GM21390 (cell line): ENCODE measurements around the gene SPIN2A.
"Not testable (repeated sequence)": the region's sequence is repeated elsewhere in the genome, so short reads cannot be mapped to it uniquely, and the experiment has no call there.

ENCODE experiments used
- ATAC-seq: cut with Tn5 transposase; IDR thresholded peaks from one replicate; pipeline ENCODE4 v1.9.1; 2021; ENCODE audit not compliant: unreplicated experiment

SPIN2A gene

GRCh38 chrX:57137073-57137472 is at the start of gene SPIN2A:
Gene SPIN2A (minus strand): TSS chrX:57137397. CDS start chrX:57136597, 800 bp downstream.
- ATAC-seq = not testable (repeated sequence)

GRCh38 chrX:57178605-57179004 is 41.4 kb upstream of the SPIN2A start:
- ATAC-seq = no peak

DNA sequence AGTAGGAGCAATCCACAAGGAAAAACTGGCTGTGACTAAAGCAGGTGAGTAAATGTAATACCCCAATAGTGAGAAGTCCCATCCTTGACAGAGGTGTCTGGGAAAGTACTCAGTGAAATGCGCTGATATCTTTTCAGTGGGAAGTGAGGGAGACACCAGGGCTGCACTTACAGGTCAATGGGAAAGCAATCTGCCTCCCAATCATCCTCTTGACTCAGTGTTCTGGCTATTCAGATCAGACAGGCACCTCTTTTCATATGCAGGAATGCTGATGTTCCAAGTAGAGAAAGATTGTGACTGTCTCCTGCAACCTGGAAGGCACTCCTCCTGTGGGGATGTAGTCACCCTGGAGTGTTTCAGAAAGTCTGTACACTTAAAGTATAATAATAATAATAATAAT is 39.9 kb upstream of the SPIN2A start:
- no peak for ATAC-seq

GRCh38 chrX:57172544-57172943 is 35.3 kb upstream of the SPIN2A start:
- no peak for ATAC-seq

GRCh38 chrX:57156397-57157049 is 19.3 kb upstream of the SPIN2A start:
- ATAC-seq = no peak

DNA sequence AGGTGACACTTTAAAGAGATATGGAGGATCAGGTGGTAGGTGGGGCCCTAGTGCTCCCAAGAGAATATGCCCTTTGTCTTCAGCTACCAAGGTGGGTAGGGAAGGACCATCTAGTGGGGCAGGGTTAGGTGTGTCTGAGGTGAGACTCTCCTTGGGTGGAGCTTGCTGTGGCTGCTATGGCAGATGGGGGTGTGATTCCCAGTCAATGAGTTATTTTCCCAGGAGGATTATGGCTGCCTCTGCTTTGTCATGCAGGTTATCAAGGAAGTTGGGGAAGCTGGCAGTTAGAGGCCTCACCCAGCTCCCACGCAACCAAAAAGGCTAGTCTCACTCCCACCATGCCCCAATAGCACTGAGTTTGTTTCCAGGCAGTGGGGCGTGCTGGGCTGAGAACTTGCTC is 18.0 kb upstream of the SPIN2A start:
- ATAC-seq = no peak

- not testable (repeated sequence) for ATAC-seq
These were observed 15.0 kb upstream of the SPIN2A start for GRCh38 chrX:57152222-57152621.

DNA sequence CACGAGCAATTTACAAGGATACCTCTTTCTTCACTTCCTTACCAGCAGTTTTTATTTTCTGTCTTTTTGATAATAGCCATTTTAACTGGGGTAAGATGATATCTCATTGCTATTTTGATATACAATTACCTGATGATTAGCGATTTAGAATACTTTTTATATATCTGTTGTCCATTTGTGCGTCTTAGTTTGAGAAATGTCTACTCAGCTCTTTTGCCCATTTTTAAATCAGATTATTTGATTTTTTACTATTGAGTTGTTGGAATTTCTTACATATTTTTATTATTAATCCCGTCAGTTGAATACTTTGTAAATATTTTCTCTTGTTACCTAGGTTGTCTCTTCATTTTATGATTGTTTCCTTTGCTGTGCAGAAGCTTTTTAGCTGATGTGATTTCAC is 1.5 kb upstream of the SPIN2A start:
- no peak for ATAC-seq

- no peak for ATAC-seq
These were observed 304 bp upstream of the SPIN2A start for GRCh38 chrX:57137501-57137900.

DNA sequence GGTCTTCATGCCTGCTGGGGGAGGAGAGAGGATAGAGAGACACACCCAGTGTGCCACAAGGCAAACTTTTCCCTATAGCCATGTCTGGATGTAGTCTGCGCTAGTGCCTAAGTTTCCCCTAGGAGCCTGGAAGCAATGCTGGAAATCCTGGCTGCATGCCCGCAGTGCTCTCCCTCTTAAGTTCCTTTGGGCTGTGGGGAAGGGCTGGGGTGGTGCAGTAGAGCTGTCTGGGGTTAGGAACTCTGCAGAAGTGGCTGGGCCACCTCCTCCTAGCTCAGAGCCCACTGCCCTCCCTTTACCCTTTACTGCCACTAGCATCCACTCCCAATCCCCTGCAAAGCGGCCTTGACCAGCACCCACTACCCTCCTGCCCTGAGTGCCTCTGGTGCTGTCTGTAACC is 608 bp downstream of the SPIN2A start:
- ATAC-seq = not testable (repeated sequence)

GRCh38 chrX:57135287-57135686 is 1.9 kb downstream of the SPIN2A start:
- no peak for ATAC-seq

DNA sequence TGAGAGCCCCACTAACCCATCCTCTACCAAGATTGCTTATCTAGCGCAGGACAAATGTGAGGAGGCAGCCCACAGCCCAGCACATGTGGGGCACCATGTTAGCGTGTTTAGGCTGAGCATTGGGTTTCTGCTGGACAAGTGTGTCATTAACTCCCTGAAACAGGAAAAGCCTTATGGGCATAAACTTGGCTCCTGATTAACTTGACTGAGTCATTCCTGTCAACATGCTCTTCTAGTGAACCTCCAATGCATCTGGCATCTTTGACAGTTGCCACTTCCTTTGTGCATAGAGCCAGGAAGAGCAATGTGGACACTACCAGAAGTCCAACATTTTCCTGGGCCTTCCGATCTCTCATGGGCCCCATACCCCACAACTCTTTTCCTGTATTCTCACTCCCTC is 2.5 kb downstream of the SPIN2A start:
- no peak for ATAC-seq

- no peak for ATAC-seq
These were observed 3.5 kb downstream of the SPIN2A start for GRCh38 chrX:57133706-57134105.

GRCh38 chrX:57133284-57133683 is 3.9 kb downstream of the SPIN2A start:
- not testable (repeated sequence) for ATAC-seq

DNA sequence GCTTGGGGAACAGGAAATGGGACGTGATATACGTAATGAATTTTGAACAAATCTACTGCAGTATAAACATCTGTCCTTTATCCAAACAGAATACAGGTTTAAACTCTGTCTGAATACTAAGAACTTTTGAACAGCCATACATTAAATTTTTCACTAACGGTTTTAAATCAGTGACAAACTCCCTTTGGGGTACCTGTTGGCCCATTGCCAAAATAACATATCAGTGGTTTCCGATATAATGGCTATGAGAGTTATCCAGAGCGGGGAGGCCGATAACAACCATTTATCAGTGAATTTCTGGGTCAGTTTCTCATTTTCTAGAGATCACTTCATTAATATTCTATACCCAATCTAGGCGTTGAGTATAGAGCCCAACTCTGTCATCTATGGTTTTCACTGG is 5.2 kb downstream of the SPIN2A start:
- ATAC-seq = no peak

- ATAC-seq = no peak
These were observed 15.4 kb downstream of the SPIN2A start for GRCh38 chrX:57121816-57122215.

- ATAC-seq = peak; percentile 99
These were observed 15.9 kb downstream of the SPIN2A start, which contains the start of gene SPIN2B for GRCh38 chrX:57121162-57121755. Gene SPIN2B (minus strand): TSS chrX:57121548.

GRCh38 chrX:57120619-57121161 is 16.5 kb downstream of the SPIN2A start:
- not testable (repeated sequence) for ATAC-seq

GRCh38 chrX:57119416-57119815 is 17.8 kb downstream of the SPIN2A start:
- ATAC-seq = no peak

DNA sequence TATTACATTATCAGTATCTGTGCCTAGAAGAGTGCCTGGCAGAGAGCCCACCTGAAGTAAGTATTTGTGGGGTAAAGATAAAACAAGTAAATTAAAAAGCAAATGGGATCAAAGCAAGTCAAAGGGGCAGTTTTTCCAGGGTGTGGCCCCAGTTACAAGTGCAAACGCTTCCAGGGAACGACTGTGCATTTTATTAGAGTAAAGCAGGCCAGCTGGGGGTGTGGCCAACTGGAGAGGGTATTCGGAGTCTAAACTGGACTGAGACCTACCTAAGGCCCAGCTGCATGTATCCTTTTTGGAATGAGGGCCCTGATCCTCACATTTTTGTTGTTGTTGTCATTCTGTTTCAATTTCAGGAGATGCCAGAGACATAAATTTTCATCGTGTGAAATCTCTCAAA is 19.6 kb downstream of the SPIN2A start:
- not testable (repeated sequence) for ATAC-seq

DNA sequence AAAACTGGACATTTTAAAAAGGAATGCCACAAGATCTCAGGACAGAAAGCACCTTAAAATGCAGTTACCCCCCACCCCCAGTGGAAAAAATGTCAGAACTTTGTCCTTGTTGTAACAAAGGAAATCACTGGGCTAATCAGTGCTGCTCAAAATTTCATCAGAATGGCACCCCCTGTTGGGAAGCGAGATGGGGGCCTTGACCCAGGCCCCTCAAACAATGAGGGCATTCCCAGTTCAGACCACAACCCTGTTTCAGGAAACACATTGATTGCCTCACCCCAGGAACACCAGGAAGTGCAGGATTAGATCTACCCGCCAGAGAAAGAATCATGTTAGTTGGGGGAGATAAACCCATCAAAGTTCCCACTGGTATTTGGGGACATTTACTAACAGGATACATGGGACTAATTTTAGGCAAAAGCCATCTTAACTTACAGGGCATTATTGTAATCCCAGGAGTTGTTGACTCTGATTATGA is 32.2 kb downstream of the SPIN2A start:
- ATAC-seq = no peak

- no peak for ATAC-seq
These were observed 32.8 kb downstream of the SPIN2A start for GRCh38 chrX:57104406-57104805.
